Measurements from ENCODE around the gene STK32C. TPM values are rescaled to one million over a fixed set of nuclear protein-coding genes. Genes with fewer than 3 reads are reported as not detected.
"Not testable (repeated sequence)": the region's sequence is repeated elsewhere in the genome, so short reads cannot be mapped to it uniquely, and the experiment has no call there.

Gene STK32C
- total RNA-seq, 1 donor from 2014 or later = 7.0 TPM

GRCh38 chr10:132306864-132307751, 642 bp downstream of the STK32C start:
- ATAC-seq = no peak
- intact Hi-C loops (cut with DNase I) = no loop called here
- DNase-seq (ENCODE audit: missing footprints) = no peak

- DNase-seq (ENCODE audit: missing footprints) (no peak), ATAC-seq (no peak)
- intact Hi-C loops (cut with DNase I) = no loop called here
Measured at GRCh38 chr10:132306343-132306685, 1.4 kb downstream of the STK32C start.

- intact Hi-C loops (cut with DNase I) = no loop called here
- no peak for ATAC-seq
- DNase-seq (ENCODE audit: missing footprints) = no peak
Measured at GRCh38 chr10:132305654-132306342, 2.0 kb downstream of the STK32C start.

GRCh38 chr10:132304756-132305509, 2.8 kb downstream of the STK32C start:
- ATAC-seq (no peak), DNase-seq (ENCODE audit: missing footprints) (no peak)
- intact Hi-C loops (cut with DNase I) = no loop called here

DNA sequence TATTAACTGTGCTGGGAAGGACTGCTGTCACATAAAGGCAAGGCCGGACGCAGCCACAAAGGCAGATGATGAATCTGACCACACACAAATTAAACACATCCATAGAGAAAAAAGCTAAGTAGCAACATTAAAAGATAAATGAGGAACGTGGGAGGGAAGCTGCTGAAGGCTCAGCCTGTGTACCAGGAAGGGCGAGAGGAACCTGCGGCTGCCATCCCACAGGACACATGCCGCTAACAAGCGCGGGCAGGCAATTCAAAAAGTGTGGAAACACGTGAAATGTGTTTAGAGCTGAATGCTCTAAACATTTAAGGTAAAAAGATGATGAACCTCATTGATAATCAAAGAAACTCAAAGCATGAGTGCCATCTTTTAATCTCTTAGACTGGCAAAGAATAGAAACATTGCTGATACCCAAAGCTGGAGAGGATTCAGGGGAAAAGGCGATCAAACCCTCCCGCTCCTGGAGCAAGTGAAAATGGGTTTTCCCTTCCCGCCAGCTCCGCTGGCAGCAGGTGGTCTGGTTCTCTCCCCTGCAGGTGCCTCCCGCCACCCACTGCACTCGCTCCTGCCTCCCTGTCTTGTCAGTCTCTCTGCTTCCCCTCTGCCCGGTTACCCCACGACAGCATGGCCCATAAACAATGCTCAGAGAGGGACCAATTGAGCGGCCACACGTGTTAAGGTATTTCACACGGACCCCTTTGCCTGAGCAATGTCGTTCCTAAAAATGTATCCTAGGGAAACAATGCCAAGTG, 4.2 kb downstream of the STK32C start:
- DNase-seq (ENCODE audit: missing footprints) = no peak
- ATAC-seq = no peak
- intact Hi-C loops (cut with DNase I) = no loop called here

- ATAC-seq (no peak), DNase-seq (ENCODE audit: missing footprints) (no peak)
- intact Hi-C loops (cut with DNase I) = no loop called here
Measured at GRCh38 chr10:132302421-132303310, 5.1 kb downstream of the STK32C start.

- intact Hi-C loops (cut with DNase I) = no loop called here
- no peak for ATAC-seq
Measured at GRCh38 chr10:132301371-132302330, 6.1 kb downstream of the STK32C start.

GRCh38 chr10:132300582-132300981, 7.2 kb downstream of the STK32C start:
- intact Hi-C loops (cut with DNase I) = no loop called here
- no peak for DNase-seq (ENCODE audit: missing footprints)

More at GRCh38 chr10:132301371-132302330, 6.1 kb downstream of the STK32C start:
- no peak for DNase-seq (ENCODE audit: missing footprints)

GRCh38 chr10:132299371-132300336, 8.1 kb downstream of the STK32C start:
- intact Hi-C loops (cut with DNase I) = no loop called here
- DNase-seq (ENCODE audit: missing footprints) (no peak), ATAC-seq (no peak)

More at GRCh38 chr10:132300582-132300981, 7.2 kb downstream of the STK32C start:
- no peak for ATAC-seq

DNA sequence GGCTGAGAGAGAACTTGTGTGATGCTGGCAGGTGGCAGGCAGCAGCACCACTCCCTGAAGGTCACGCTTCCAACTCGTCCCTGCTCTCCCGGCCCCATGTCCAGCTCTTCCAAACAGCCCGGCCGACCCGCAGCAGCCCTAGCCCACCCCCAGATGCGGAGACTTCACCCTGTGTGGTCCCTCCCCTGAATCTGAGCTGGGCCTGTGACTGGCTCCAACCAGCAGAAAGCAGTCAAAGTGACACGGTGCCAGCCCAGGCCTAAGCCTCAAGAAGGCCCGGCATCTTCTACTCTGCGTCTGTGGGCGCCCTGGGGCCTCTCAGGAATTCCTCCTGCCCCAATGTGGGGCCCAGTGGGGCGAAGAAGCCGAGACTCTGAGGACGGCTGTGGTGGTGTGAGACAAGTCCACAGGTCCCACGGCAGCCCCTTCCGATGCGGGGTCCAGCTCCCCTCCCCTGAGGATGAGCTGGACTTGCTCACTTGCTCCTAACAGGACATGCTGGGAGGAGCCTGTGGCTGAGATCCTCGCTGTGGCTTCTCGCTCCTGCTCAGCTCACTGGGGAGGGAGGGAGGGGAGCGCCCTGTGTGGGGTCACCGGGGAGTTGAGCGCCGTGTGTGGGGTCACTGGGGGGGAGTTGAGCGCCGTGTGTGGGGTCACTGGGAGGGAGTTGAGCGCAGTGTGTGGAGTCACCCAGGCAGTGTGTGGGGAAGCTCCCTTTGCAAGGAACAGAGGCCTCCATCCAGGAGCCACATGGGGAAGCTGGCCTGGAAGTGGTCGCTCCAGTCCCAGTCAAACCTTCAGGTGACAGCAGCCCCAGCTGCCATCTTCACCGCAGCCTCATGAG, 9.5 kb downstream of the STK32C start:
- intact Hi-C loops (cut with DNase I) = no loop called here
- ATAC-seq (no peak), DNase-seq (ENCODE audit: missing footprints) (no peak)

DNA sequence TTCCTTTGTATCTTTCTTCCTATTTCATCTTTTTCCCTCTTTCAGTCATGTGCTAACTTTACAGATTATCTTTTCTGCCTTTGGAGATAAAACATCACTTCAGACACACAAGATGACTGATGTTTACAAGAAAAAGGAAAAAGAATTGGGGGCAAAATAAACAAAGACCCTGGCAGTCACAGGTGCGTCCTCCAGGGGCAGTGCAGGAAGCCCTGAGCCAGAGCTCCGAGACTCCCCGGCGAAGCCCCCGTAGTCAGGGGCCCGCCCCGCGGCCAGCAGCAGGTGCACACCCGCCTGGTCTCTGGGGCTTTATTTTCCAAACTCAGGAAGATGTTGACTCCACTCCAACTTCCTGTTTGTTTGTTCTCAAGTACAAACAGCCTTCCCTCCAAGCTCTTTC, 10.2 kb downstream of the STK32C start:
- intact Hi-C loops (cut with DNase I) = no loop called here
- ATAC-seq = no peak
- DNase-seq (ENCODE audit: missing footprints) = no peak

GRCh38 chr10:132296666-132297443, 10.9 kb downstream of the STK32C start:
- intact Hi-C loops (cut with DNase I) = no loop called here
- DNase-seq (ENCODE audit: missing footprints) (no peak), ATAC-seq (no peak)

DNA sequence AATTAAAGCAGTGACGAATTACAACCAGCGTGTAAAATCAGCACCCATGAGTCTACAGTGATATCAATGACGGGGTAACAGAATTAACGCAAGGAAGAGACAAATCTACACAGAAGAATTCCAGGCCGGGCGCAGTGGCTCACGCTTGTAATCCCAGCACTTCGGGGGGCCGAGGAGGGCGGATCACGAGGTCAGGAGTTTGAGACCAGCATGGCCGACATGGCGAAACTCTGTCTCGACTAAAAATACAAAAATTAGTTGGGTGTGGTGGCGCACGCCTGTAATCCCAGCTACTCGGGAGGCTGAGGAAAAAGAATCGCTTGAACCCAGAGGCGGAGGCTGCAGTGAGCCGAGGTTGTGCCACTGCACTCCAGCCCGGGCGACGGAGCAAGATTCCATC, 12.3 kb downstream of the STK32C start:
- ATAC-seq; intact Hi-C loops (cut with DNase I); DNase-seq (ENCODE audit: missing footprints): not testable (repeated sequence)
